ENCODE measurements around the gene MRPS24.

DNA sequence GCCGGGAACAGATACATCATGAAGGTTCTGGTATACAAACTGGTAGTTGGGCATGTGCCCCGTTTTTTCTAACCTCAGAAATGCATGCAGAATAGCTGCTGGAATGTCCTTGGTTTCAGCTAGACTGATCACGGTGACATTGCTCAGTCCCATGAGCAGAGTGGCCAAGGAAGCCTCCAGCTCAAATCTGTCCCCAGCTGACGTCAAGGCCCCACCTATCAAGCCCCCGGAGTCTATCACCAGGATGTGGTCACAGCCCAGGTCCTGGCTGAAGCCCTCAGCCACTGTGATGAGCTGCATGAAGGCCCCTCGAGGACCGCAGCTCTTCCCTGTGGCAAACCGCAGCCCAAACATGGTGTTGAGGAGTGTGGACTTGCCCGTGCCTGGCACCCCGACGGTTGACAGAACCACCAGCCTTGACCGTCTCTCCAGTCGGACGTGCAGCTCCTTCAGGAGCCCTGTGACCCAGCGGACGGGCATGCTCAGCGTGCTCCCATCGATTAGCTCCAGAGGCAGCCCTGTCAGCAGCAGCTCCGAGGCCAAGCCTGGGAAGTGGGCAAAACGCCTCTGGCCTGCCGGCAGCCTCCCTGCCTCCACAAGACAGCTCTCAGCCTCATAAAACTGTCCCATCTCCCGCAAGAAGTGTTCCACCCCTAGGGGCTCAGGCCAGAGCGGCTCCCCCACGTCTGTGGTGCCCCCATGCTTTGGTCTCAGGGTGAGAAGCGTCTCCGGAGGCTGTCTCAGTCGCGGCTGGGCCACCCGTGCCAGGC lies 7.8 kb upstream of the MRPS24 start:
- TF ChIP-seq ZNF232 (CRISPR knock-in tag; IDR thresholded peaks at IDR 0.05) (no peak), CREB1 (CRISPR knock-in tag; IDR thresholded peaks at IDR 0.05) (no peak)
- TF ChIP-seq, protein P1, sequence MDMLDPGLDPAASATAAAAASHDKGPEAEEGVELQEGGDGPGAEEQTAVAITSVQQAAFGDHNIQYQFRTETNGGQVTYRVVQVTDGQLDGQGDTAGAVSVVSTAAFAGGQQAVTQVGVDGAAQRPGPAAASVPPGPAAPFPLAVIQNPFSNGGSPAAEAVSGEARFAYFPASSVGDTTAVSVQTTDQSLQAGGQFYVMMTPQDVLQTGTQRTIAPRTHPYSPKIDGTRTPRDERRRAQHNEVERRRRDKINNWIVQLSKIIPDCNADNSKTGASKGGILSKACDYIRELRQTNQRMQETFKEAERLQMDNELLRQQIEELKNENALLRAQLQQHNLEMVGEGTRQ (CRISPR knock-in tag; IDR thresholded peaks at IDR 0.05): no peak
- TF ChIP-seq, protein P2, sequence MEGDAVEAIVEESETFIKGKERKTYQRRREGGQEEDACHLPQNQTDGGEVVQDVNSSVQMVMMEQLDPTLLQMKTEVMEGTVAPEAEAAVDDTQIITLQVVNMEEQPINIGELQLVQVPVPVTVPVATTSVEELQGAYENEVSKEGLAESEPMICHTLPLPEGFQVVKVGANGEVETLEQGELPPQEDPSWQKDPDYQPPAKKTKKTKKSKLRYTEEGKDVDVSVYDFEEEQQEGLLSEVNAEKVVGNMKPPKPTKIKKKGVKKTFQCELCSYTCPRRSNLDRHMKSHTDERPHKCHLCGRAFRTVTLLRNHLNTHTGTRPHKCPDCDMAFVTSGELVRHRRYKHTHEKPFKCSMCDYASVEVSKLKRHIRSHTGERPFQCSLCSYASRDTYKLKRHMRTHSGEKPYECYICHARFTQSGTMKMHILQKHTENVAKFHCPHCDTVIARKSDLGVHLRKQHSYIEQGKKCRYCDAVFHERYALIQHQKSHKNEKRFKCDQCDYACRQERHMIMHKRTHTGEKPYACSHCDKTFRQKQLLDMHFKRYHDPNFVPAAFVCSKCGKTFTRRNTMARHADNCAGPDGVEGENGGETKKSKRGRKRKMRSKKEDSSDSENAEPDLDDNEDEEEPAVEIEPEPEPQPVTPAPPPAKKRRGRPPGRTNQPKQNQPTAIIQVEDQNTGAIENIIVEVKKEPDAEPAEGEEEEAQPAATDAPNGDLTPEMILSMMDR (IDR thresholded peaks at IDR 0.05): no peak
- TF ChIP-seq, protein P3, sequence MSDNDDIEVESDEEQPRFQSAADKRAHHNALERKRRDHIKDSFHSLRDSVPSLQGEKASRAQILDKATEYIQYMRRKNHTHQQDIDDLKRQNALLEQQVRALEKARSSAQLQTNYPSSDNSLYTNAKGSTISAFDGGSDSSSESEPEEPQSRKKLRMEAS (CRISPR knock-in tag; IDR thresholded peaks at IDR 0.05): no peak

Measured in WTC11 (cell line).